Kidney (tissue), 14 donors: Measurements from ENCODE around the gene NSD1. TPM values are rescaled to one million over a fixed set of nuclear protein-coding genes. Genes with fewer than 3 reads are reported as not detected.

ENCODE experiments used
- DNase-seq, 5 donors: peaks; one replicate each; pipeline ENCODE4 v3.0.0-alpha.2; 2013 to 2020
- FAIRE-seq: peaks from 2 replicates; lab custom pipeline; 2012; peaks lifted over from hg19 to GRCh38; lab: Jason Lieb, UNC
- H3K27ac ChIP-seq, 2 donors: one replicate each; pipeline ENCODE4 v1.7.0; 2013; ENCODE audit warnings: low read depth in 2 of 2, low read length in 2 of 2, inconsistent platforms in 1 of 2
- H3K27me3 ChIP-seq: one replicate; pipeline ENCODE4 v1.7.1; 2013; ENCODE audit warnings: low read length, inconsistent platforms; ENCODE audit not compliant: control insufficient read depth, insufficient read depth
- H3K36me3 ChIP-seq, 3 donors: one replicate each; pipeline versions ENCODE4 v1.7.0 to v1.7.1; 2013; ENCODE audit warnings: low read length in 3 of 3, control low read depth in 1 of 3, inconsistent platforms in 1 of 3; ENCODE audit not compliant: insufficient read depth in 3 of 3, control insufficient read depth in 2 of 3
- H3K4me1 ChIP-seq, 3 donors: one replicate each; pipeline versions ENCODE4 v1.7.0 to v1.7.1; 2013; ENCODE audit warnings: low read length in 3 of 3, inconsistent platforms in 1 of 3, low read depth in 1 of 3; ENCODE audit not compliant: control insufficient read depth in 2 of 3, insufficient read depth in 2 of 3
- H3K4me3 ChIP-seq, 3 donors: one replicate each; pipeline versions ENCODE4 v1.7.0 to v1.8.1; 2013; ENCODE audit warnings: low read length in 3 of 3, control low read depth in 1 of 3, inconsistent platforms in 1 of 3
- H3K9ac ChIP-seq, 3 donors: one replicate each; pipeline versions ENCODE4 v1.7.0 to v1.7.1; 2013; ENCODE audit warnings: low read length in 3 of 3, control low read depth in 1 of 3, inconsistent platforms in 1 of 3
- H3K9me3 ChIP-seq, 3 donors: one replicate each; pipeline versions ENCODE4 v1.7.0 to v1.7.1; 2013; ENCODE audit warnings: low read length in 3 of 3, control low read depth in 1 of 3, inconsistent platforms in 1 of 3; ENCODE audit not compliant: control insufficient read depth in 2 of 3, insufficient read depth in 1 of 3
- CTCF ChIP-seq: IDR thresholded peaks from 3 replicates; pipeline ENCODE4 v1.5.1; 2012; ENCODE audit warnings: mild to moderate bottlenecking, moderate library complexity, borderline replicate concordance; ENCODE audit not compliant: insufficient read depth; ENCODE audit errors: extremely low read depth
- intact Hi-C: fragments of 100-400 bp; cut with DNase I; formaldehyde crosslinking; loops from one replicate; pipeline ENCODE4 v1.11.1; 2022
- polyA plus RNA-seq: library from polyadenylated mRNA; stranded (reverse); fragments of 350-450 nt; fragmentation: Illumina TruSeq; extraction: RNeasy Lipid Tissue Mini Kit (QIAGEN cat#74804); gene quantifications from one replicate; pipeline ENCODE4 v1.2.3, GENCODE V29; 2014; ENCODE audit warnings: low read depth, low replicate concordance; ENCODE audit not compliant: insufficient read depth
- total RNA-seq: library from RNA; stranded (reverse); fragmentation: NEBNext Ultra II Directional; extraction: Animal tissue kit (Norgen Biotek cat#: 25700); gene quantifications from one replicate; pipeline ENCODE4 v1.2.1, GENCODE V29; 2021
- donor health status: control.
- donor health status: control.
- donor health status: control.
- donor health status: control.
- donor health status: control.
- donor health status: DM: yes; HTN: yes; CAD: no.
- donor health status: Normal renal cell carcinoma (clear cell type).

Gene NSD1
- total and polyA plus RNA-seq, 2 donors from 2014 or later = 6.0 to 99.1 TPM

GRCh38 chr5:177186645-177187044 lies 53.1 kb downstream of the NSD1 start:
- Histone ChIP-seq H3K27me3 (no peaks in the 10 kb centered on the region), H3K27ac (no peak overlapping the region), H3K4me1 (no peaks in the 10 kb centered on the region), H3K36me3 (peaks cover 0 to 8% (median 0%) of the 10 kb centered on the region in 3 donors), H3K4me3 (no peak overlapping the region), H3K9ac (no peak overlapping the region), H3K9me3 (no peaks in the 10 kb centered on the region)
- DNase-seq = no peak
- intact Hi-C loops = no loop called here
- TF ChIP-seq CTCF = no peak
- FAIRE-seq = no peak

DNA sequence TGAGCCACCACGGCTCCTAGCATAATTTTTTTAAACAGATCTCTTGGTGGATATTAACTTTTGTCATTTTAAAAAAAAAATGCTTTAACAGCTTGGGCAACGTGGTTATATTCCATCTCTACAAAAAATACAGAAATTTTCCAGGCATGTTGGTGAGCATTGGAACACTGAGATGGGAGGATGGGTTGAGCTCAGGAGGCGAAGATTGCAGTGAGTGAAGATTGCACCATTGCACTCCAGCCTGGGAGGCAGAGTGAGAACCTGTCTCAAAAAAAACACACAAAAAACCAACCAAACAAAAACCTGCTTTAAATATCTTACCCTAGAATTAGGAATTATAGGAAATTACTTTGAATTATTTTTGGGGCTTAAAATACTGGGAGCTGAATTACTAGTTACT lies 55.2 kb downstream of the NSD1 start:
- Histone ChIP-seq H3K4me1 (no peaks in the 10 kb centered on the region), H3K36me3 (peaks cover 0 to 8% (median 0%) of the 10 kb centered on the region in 3 donors), H3K4me3 (no peak overlapping the region), H3K9ac (no peak overlapping the region), H3K9me3 (no peaks in the 10 kb centered on the region), H3K27ac (no peak overlapping the region), H3K27me3 (no peaks in the 10 kb centered on the region)
- FAIRE-seq (no peak), DNase-seq (no peak)
- intact Hi-C loops = no loop called here
- TF ChIP-seq CTCF = no peak

DNA sequence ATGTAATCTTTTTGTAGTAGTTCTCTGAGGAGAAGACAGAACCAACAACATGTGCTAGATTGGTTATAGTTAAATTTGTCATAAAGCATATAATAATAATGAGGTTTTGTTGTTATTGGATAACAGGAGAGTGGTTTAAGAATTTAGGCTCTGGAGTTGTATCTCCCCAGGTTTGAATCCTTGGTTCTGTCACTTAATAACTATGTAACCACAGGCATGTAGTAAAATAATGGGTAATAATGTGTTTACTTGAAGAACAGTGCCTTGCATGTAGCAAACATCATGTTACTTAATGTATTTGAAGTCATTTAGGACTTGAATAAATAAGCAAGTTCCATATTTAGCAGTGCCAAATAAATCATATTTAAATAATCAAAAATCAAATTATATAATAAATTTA lies 55.8 kb downstream of the NSD1 start:
- H3K27me3 ChIP-seq = no peaks in the 10 kb centered on the region
- no peak for TF ChIP-seq CTCF
- FAIRE-seq (no peak), DNase-seq (no peak)
- H3K4me1 ChIP-seq = no peaks in the 10 kb centered on the region
- intact Hi-C loops = no loop called here
- H3K27ac ChIP-seq = no peak overlapping the region
- H3K9ac ChIP-seq = no peak overlapping the region
- H3K36me3 ChIP-seq = peaks cover 0 to 10% (median 0%) of the 10 kb centered on the region in 3 donors
- H3K4me3 ChIP-seq = no peak overlapping the region
- no peaks in the 10 kb centered on the region for H3K9me3 ChIP-seq

- H3K27me3 ChIP-seq = no peaks in the 10 kb centered on the region
- H3K4me1 ChIP-seq = no peaks in the 10 kb centered on the region
- FAIRE-seq (no peak), DNase-seq (no peak)
- intact Hi-C loops = no loop called here
- H3K9me3 ChIP-seq = no peaks in the 10 kb centered on the region
- no peak overlapping the region for H3K9ac ChIP-seq
- H3K4me3 ChIP-seq = no peak overlapping the region
- no peak overlapping the region for H3K27ac ChIP-seq
- no peak for TF ChIP-seq CTCF
- peaks cover 0 to 14% (median 0%) of the 10 kb centered on the region in 3 donors for H3K36me3 ChIP-seq
These were observed 56.4 kb downstream of the NSD1 start for GRCh38 chr5:177189965-177190364.
